GM19023 (cell line): ENCODE measurements around the gene PDPK1.

Experiments used
- ATAC-seq: cut with Tn5 transposase; IDR thresholded peaks from one replicate; pipeline ENCODE4 v1.9.1; 2021; ENCODE audit warnings: mild to moderate bottlenecking, moderate library complexity; ENCODE audit not compliant: unreplicated experiment

The PDPK1 gene

DNA sequence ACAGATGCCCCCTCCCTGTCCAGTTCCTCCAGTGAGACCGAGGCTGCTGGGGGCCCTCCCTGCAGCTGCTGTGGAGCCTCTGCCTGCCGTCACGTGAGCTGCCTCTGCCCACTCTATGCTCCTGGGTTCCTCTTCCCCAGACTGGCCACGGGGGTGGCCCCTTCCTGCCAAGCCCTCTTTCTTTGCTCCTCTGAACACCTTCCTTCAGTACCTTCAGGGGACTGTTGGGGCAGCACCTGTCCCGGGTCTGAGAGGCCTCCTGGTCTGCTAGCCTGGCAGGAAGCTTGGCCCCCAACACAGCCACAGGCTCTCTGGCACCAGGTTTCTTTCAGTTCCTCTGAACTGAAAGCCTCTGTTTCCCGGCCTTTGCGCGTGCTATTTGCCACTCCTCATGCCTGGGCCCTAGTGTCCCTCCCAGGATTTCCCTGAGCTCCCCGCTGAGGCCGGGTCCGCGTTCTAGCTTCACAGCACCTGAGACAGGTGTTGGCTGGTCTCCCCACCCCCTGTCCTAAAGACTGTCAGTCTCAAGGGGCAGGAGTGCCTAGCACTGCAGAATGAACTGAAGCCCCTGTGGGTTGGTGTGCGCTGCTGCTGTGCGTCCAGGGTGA is 30.7 kb upstream of the PDPK1 start:
- ATAC-seq: no peak

DNA sequence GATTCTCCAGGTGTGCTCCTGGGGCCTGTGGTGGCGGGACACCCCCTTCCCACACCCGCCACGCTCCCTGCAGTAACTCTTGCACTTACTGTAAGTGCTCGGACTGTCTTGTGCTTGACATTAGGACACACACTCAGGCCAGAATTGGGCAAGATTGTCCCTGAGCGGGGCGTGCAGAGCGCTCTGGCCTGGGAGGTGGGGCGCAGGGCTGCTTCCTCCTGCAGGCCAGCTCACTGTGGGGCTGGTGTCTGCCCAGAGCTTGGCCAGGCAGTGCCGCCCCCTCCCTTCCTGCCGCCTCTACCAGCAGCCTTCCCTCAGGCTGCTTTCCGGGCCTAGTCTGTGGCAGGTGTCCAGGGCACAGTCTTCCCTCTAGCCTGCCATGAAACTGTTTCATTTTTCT is 30.2 kb upstream of the PDPK1 start:
- no peak for ATAC-seq

DNA sequence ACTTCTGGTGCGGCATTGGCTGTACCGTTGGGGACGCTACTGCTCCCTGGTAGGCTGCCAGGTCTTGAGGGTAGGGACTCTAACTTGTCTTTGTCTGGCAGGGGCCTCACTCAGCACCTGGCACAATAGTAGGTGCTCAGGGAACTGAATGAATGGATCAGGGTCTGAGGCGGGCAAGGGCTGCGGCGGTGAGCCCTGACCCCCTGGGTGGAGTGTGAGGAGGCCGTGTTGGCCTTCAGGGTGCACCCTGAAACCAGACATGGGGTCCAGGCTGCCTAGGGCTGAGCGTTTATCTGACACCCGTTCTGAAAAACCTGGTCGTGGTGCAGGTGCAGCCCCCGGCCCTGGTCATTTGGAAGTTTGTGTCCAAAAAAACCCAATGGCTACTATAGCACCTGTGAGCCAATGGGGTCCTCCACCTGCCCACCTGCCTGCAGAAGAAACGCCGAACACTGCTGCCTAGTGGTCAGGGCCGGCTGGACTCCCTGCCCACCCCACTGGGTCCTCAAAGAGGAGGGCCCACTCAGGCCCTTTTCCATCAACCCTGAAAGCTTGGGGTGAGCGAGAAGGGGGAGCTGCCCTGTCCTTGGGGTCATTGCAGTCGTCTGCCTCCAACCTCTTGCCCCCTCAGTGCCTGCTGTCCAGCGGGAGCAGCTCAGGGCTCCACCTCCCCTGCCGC is 29.0 kb upstream of the PDPK1 start:
- ATAC-seq: no peak

DNA sequence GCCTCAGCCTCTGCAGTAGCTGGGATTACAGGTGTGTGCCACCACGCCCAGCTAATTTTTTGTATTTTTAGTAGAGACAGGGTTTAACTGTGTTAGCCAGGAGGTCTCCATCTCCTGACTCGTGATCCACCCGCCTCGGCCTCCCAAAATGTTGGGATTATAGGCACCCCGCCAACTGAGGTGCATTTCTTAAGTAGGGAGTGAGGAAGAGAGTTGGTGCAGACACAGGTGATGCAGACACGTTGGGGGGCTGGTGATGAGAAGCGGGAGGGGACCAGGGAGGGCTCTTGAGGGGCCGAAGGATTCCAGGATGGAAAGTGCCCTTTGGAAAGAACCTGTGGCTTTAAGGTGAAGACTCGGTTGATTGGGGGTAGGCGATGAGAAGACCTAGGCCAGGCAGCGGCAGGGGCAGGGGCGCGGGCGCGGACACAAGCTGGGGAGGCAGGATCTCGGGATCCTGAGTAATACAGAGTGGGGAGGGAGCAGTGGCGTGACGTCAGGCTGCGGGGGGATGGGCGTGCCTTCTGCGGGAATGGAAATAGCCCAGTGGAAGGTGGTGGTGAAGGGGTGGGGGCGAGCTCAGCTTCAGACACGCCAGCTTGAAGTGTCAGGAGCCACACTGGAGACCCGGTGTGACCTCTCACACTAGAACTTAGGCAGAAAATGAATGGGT is 26.6 kb upstream of the PDPK1 start:
- ATAC-seq: no peak

DNA sequence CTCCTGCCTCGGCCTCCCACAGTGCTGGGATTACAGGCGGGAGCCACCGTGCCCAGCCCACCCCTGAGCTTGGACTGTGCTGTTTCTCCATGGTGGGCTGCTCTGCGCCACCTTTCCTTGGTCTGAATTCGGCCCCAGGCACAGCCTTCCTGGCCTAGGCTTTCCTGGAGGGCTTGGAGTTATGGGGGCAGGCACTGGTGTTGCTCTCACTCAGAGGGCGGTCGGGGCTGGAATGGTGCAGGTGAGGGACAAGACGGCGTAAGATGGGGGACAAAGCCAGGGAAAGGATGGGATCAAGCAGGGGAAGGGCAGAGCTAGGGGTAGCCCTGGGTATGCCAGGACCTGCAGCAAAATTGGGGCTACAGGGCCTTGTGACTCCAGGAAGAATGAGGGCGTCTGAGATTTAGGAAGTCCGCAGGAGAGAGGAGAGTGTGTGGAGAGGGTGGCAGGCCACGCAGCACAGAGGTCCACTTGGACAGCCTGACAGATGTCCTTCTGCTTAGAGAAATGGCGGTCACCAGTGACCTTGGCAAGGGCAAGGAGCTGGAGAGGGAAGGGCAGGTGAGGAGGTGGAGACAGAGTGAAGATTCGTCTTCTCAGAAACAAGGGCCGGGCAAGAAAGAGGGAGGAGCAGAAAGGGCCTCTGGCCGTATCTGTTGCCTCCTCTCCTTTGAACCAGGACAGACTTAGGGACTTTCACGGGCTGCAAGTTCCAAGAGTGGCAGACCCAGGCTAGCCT is 25.7 kb upstream of the PDPK1 start:
- no peak for ATAC-seq

DNA sequence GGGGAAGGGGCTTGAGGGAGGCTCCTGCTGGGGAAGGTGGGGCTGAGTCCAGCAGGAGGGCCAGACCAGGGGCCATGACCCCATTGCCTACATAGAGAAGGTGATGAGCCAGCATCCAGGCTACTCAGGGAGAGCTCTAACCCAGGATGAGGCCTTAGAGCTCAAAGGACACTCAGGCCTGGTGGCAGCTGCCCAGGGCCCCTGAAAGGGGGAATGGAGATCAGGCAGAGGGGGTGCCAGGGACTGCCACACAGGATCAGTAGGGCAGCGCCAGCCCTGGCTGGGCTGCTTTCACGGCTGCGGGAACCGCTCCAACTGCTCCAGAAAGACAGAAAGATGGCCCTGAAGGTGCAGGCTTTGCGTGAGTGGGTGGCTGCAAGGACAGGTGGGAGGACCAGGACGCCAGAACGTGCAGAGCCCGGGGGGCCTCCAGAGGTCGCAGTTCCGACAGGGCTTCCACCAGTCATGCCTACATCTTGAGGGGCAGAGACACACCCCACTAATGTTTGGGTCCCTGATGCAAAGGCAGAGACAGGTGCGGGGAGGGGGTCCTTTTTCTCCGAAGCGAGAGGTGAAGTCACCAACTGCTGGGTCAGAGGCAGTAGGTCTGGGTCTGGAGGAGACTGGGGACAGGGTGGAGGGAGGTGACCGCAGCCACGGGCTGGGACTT is 25.0 kb upstream of the PDPK1 start:
- ATAC-seq: no peak

DNA sequence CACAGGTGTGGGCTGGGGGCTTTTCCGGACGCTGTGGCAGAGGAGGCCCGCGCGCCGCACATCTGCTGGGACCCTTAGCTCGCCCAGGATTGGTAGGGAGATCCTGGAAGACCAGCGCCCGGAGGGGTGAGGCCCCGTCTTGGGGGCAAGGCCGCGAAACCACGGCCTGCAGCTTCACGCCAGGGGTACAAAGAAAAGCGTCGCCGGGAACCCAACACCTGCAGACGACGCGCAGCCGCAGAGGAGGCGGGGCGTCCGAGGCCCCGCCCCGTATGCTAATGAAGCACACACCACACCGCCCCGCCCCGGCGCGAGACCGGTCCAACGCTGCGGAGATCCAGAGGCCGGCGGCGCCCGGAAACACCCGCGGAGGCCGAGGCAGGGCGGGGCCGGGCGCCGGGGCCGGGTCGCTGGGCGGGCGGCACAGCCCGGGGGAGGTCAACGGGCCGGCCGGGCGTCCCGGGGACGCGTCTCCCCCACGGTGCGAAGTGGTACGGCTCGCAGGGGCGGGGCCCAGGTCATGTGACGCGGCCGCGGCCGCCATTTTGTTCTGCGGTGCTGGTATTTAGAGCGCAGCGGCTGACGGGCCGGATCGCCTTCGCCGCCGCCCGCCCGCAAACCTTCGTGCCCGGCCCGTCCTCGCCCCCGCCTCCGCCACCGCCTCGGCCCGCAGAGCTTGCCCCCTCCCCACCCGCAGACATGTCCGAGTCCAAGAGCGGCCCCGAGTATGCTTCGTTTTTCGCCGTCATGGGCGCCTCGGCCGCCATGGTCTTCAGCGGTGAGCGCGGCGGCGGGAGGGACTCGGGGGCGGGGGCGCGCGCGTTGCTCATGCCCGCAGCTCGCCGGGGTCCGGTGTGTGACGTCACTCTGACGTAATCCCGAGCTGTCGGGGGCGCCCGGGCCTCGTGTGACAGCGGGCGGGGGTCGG is 24.2 kb upstream of the PDPK1 start, which contains the start of gene ATP6V0C:
Gene ATP6V0C (plus strand): TSS at position 548 of the 928 bp plus-strand sequence. CDS start 152 bp downstream, at position 700.
- ATAC-seq: peak; percentile 70

DNA sequence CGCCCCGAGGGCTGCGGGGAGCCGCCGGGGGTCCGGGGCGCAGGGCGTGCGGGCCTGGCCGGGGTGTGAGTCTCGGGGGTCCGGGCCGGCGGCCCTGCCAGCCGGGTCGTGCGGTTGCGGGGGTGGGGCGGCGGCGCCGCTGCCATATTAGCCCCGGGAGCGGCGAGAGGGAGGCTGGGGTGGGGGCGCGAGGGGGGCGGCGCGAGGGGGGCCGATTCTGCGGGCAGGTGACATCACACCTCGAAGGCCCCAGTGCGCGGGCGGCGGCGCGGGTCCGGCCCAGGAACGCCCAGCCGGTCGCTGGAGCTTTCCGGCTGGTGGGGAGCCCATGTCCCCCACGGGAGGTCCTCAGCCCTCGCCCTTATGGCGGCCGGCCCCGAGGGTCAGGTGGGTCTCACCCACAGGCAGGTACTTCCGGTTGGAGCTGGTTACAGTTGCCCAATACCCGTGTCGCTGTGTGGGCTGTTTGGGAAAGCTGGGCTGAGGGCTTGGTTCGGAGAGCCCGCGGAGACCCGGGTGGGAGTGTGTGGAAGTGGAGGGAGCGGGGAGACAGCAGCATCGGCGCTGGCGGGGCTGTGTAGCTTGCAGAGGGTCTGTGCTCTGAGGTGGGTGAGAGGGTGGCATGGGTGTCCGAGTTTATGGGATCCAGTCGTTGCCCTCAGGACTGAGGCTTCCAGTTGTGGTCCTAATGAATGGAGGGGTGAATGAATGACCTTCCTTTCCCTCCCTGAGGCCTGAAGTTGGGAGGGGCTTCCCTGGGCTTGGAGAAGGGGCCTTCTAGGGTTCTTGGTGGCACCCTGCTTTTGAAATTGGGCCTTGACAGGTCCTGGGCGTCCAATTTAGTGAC is 23.3 kb upstream of the PDPK1 start:
- ATAC-seq: peak; percentile 6

DNA sequence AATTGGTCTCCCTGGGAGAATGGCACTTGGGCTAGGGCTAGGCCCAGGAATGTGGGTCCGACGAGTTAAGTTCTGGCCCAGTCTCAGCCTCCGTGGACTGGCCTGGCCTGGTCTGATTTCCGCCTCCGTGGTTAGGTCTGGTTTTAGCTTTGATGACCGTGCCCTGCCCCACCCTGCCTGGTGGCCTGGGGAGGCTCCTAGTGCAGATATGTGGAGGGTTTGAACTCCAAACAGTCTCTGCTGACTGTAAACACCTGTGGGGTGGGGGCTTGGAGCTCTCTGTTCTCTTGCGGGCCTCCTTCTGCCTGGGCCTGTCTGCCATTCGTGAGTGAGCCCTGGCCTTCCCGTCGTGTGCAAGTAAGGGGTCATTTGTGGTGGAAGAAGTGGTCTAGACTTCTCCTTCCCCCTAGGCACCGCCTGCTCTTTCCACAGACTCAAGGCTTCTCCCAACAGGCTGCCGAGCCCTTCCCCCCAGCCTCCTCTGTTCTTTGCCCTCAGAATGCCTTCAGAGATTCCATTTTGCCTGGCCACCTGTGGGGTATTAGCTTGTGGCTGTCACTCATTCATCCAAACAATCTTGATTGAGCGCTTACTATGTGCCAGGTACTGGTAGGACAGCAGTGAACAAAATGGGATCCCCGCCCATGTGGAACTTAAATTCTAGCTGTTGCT is 22.5 kb upstream of the PDPK1 start:
- ATAC-seq: no peak

DNA sequence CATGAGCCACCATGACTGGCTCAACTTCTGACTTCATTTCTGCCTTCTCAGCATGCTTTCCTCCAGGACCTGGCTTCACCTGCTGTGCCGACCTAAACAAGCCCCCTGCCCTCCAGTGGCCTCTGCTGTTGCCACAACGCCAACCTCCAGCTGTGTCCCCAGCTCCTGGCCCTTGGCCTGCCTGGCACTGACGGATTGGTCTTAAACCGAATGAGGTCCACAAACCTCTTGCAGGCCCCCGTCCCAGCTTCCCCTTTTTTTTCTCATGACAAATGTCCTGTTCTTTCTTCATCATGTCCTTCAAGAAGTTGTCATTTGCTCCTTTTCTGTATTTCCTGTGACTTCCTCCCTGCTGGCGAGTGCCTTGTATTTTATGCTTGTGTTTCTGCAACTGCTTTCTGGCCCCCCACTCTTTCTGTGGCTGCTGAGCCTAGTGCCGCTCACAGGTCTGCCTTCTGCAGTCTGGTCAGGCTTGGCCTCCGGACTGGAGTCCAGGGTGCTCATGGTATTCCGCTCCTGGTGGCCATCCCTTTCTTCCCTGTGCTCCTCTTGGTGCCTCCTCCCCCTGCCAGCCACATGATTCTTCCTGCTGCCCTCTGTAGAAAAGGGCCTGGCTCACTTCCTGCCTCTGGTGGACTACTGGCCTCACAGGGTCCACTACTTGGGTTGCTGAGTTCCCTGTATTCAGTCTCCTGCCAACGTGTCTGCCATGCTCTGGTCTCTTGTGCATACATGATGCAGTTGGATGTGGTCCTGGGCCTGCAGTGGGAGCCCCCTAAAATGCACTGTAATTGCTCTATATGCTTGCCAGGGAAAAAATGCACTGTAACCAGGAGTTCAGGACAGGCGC is 21.2 kb upstream of the PDPK1 start:
- ATAC-seq: no peak

DNA sequence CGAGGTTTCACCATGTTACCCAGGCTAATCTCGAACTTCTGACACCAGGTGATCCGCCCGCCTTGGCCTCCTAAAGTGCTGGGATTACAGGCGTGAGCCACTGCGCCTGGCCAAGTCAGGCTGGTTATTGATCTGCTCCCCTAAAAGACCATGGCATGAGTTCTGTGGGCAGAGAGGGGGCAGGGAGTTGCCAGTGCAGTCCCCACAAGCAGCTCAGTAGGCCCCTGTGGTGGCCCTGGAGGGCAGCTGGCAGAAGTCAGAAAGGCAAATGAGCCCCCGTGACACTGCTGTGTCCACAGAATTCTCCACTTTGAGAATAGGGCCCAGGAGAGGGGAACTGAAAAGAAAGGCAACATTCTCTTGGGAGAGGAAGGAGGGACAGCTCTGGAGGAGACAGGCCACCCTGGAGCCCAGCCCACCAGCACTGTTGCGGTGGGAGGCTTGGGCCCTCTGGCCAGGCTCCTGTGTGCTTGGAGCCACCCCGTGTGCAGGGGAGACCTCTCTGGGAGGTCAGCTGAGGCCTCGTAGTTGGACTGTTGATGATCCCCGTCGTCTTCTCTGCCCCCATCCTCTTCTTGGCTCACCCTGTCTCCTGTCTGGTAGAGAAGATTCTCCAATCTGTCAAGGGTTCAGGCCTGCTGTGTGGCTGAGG is 19.7 kb upstream of the PDPK1 start:
- ATAC-seq: no peak

DNA sequence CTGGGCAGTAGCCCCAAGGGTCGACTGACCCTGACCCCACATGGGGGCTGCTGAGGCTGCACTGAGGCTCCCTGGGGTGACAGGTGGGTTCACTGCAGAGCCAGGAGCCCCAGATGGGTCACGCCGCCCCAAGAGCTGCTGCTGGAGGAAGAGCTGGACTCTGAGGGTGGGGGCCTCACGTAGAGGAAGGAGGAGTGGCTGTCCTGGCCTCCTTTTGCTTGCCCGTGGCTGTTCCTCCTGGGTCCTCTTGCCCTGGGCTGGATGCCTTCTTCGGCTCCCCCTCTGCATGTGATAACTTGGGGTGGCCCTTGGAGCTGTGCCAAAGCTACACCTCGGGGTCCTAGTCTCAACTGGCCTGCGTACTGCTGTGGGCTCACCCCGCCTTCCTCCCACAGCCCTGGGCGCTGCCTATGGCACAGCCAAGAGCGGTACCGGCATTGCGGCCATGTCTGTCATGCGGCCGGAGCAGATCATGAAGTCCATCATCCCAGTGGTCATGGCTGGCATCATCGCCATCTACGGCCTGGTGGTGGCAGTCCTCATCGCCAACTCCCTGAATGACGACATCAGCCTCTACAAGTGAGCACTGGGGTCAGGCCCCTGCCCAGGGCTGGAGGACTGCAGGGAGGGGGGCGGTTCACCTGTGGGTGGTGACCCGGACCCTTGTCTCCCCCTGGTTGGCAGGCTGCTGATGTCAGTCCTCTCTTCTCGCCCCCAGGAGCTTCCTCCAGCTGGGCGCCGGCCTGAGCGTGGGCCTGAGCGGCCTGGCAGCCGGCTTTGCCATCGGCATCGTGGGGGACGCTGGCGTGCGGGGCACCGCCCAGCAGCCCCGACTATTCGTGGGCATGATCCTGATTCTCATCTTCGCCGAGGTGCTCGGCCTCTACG is 18.8 kb upstream of the PDPK1 start:
- ATAC-seq: no peak

DNA sequence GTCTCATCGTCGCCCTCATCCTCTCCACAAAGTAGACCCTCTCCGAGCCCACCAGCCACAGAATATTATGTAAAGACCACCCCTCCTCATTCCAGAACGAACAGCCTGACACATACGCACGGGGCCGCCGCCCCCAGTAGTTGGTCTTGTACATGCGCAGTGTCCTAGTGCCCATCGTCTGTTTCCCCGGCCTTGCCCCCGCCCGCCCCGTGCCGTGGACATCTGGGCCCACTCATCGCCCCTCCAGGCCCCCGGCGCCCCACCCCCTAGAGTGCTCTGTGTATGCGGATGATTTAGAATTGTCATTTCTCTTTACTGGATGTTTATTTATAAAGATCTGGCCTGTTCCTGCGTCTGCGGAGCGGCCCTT is 18.1 kb upstream of the PDPK1 start:
- ATAC-seq: no peak

DNA sequence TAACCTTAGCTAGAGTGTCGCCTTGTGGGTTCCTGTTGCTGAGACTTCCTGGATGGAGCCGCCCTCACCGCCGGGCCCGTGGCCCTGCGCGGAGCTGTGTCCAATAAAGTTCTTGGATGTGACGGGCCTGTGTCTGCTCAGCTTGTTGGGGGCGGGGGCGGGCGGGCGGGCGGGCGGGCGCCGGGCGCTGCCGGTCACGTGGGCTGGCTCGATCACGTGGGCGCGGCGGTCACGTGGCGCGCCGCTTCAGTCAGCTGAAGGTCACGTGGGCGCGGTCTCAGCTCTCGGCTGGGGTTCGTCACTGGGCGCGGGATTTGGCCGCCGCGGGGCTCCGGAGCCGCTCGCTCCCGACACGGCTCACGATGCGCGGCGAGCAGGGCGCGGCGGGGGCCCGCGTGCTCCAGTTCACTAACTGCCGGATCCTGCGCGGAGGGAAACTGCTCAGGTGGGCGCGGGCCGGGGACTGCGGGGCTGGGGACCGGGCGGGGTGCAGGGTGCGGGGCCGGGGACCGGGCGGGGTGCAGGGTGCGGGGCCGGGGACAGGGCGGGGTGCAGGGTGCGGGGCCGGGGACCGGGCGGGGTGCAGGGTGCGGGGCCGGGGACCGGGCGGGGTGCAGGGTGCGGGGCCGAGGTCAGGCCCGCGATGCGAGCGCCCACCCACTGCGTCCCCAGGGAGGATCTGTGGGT is 17.6 kb upstream of the PDPK1 start, which contains the start of gene AMDHD2:
Gene AMDHD2 (plus strand): TSS at position 275 of the 687 bp plus-strand sequence. CDS start 88 bp downstream, at position 363.
- ATAC-seq: no peak

DNA sequence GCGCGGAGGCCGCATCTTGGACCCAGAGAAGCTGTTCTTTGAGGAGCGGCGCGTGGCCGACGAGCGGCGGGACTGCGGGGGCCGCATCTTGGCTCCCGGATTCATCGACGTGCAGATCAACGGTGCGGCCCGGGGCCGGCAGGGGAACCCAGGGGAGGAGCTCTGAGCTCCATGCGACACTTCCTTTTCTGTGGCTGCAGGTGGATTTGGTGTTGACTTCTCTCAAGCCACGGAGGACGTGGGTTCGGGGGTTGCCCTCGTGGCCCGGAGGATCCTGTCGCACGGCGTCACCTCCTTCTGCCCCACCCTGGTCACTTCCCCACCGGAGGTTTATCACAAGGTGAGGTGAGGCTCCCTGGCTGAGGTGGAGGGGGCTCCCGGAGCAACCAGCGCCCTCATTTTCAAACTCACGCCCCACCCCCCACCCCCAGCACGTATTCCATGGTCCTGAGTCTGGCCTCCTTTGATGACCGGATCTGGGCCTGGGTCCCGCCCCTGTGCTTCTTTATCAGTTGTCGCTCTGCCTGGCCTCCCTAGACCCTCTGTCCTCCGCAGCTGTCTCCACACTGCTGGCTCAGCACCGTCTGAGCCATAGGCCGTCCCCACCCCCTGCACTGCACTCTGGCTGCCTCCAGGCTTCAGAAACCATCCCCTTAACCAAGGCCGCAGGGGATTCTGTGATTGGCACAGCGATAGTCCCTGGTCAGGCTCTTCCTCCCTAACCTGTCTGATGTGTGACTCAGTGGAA is 16.9 kb upstream of the PDPK1 start:
- ATAC-seq: no peak
